ENCODE results near the gene VPS26A.
"Not testable (repeated sequence)": the region's sequence is repeated elsewhere in the genome, so short reads cannot be mapped to it uniquely, and the experiment has no call there.

- TF ChIP-seq, protein P1, sequence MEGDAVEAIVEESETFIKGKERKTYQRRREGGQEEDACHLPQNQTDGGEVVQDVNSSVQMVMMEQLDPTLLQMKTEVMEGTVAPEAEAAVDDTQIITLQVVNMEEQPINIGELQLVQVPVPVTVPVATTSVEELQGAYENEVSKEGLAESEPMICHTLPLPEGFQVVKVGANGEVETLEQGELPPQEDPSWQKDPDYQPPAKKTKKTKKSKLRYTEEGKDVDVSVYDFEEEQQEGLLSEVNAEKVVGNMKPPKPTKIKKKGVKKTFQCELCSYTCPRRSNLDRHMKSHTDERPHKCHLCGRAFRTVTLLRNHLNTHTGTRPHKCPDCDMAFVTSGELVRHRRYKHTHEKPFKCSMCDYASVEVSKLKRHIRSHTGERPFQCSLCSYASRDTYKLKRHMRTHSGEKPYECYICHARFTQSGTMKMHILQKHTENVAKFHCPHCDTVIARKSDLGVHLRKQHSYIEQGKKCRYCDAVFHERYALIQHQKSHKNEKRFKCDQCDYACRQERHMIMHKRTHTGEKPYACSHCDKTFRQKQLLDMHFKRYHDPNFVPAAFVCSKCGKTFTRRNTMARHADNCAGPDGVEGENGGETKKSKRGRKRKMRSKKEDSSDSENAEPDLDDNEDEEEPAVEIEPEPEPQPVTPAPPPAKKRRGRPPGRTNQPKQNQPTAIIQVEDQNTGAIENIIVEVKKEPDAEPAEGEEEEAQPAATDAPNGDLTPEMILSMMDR (IDR thresholded peaks at IDR 0.05), result not testable (repeated sequence)
- not testable (repeated sequence) for TF ChIP-seq POLR2A, EP300 (IDR thresholded peaks at IDR 0.05)
Observed at GRCh38 chr10:69175326-69175725, 51.3 kb downstream of the VPS26A start.
